WI38 (cell line): ENCODE results near the gene NOL9.

Experiments
- H3K4me3 ChIP-seq: 2 replicates; pipeline ENCODE4 v1.5.1; 2011; ENCODE audit warnings: low read depth, mild to moderate bottlenecking, control low read depth, low read length
- TF ChIP-seq, protein P1 (sequence below): IDR thresholded peaks from 2 replicates; pipeline ENCODE4 v1.5.1; 2012; ENCODE audit warnings: low read depth, mild to moderate bottlenecking, control low read depth, low read length

NOL9 gene

DNA sequence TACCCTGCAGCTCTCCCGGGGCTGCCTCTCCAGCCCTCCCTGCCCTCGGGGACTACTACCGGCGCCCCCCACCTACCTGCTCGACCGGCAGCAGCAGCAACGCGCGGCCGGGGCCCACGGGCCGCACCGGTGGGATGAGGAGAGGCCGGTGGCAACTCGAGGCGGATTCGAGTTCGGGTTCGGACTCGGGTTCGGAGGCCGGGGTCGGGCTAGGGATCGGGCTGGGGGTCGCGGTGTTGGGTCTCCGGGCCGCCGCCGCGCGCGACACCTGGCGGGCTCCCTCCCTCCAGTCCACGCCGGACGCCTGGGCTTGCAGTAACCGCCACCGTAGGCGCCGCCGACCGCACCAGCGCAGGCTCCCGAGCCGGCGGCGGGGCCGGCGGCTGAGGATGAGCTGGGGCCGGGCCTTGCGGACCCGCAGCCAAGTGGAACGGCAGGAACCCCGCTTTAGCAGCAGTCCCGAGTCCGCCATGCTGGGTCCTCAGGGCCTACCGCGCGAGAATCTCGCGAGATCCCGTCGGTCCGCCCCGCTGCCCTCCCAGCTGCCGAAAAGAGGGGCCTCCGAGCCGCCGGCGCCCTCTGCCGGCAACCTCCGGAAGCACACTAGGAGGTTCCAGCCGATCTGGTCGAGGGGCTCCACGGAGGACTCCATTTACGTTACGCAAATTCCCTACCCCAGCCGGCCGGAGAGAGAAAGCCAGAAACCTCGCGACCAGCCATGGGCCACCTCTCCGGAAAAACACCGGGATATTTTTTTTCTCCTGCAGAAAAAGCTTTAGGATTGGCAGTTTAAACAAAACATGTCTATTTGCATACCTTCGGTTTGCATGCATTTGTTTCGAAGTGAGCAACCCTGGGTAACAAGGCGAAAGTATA lies at the start of gene NOL9:
Gene NOL9 (minus strand): TSS at position 483 of the 876 bp plus-strand sequence. CDS start 11 bp downstream, at position 472.
- peak within 1 kb of the TSS; percentile 97 for H3K4me3 ChIP-seq
- TF ChIP-seq, protein P1, sequence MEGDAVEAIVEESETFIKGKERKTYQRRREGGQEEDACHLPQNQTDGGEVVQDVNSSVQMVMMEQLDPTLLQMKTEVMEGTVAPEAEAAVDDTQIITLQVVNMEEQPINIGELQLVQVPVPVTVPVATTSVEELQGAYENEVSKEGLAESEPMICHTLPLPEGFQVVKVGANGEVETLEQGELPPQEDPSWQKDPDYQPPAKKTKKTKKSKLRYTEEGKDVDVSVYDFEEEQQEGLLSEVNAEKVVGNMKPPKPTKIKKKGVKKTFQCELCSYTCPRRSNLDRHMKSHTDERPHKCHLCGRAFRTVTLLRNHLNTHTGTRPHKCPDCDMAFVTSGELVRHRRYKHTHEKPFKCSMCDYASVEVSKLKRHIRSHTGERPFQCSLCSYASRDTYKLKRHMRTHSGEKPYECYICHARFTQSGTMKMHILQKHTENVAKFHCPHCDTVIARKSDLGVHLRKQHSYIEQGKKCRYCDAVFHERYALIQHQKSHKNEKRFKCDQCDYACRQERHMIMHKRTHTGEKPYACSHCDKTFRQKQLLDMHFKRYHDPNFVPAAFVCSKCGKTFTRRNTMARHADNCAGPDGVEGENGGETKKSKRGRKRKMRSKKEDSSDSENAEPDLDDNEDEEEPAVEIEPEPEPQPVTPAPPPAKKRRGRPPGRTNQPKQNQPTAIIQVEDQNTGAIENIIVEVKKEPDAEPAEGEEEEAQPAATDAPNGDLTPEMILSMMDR, result peak; percentile 89

DNA sequence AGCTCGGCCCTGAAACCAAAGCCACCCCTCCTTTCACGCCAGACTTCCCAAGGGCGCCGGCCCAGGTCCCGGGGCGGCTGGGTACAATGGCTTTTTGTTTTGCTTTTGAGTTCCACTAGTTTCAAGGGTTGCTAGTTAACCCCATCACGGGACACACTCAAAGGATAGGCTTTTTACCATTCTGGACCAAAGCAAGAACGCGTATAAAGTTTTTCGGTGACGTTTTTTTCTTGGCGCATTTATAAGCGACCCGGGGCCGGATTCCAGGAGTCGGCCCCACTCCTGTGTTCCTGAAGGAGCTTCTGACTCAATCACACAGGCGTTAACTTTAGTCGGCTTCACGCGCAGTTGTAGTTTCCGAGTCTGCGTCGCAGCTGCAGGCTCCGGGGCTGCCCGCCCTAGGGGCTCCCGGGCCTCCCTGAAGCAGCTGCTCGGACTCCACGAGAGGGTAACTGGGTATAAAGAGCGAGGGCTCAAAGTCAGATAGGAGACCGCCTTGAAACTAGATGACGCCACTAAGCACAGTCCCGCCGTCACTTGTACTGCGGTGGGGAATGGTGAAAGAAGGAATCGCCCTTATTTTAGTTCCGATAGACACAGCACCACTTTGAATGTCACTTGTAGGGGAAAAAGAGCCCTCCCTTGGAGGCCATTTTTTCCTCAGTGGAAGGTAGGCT lies 49.1 kb upstream of the NOL9 start:
- H3K4me3 ChIP-seq, result peak overlapping the region; percentile 57
- TF ChIP-seq, protein P1, result no peak

DNA sequence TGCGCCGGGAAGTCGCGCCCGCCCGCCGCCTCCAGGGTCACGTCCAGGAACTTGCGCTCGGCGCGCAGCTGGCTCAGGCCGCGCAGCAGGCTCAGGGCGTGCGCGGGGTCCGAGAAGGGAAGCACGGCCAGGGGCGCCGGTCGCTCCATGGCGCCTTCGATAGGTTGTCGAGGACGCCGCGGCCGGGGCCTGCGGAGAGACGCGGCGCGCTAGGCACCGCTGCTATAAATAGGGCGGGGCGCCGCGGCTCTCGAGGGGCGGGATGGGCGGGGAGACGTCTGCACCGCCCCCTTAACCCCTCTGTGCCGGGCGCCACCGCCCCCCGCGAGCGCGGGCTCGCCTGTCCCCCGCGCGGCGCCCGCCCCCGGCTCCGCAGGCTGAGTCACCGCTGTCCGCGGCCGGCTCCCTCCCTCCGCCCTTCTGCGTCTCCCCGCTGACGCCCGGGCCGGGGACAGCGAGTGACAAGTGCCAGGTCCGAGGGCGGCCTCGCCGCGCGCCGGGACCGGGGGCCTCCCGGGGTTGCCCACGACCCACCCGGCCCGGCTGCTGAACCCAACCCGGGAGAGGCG lies 48.4 kb upstream of the NOL9 start, which contains the start of gene KLHL21:
Gene KLHL21 (minus strand): TSS at position 201 of the 569 bp plus-strand sequence. CDS start 52 bp downstream, at position 149.
- TF ChIP-seq, protein P1, result no peak
- H3K4me3 ChIP-seq, result peak within 1 kb of the TSS; percentile 91

DNA sequence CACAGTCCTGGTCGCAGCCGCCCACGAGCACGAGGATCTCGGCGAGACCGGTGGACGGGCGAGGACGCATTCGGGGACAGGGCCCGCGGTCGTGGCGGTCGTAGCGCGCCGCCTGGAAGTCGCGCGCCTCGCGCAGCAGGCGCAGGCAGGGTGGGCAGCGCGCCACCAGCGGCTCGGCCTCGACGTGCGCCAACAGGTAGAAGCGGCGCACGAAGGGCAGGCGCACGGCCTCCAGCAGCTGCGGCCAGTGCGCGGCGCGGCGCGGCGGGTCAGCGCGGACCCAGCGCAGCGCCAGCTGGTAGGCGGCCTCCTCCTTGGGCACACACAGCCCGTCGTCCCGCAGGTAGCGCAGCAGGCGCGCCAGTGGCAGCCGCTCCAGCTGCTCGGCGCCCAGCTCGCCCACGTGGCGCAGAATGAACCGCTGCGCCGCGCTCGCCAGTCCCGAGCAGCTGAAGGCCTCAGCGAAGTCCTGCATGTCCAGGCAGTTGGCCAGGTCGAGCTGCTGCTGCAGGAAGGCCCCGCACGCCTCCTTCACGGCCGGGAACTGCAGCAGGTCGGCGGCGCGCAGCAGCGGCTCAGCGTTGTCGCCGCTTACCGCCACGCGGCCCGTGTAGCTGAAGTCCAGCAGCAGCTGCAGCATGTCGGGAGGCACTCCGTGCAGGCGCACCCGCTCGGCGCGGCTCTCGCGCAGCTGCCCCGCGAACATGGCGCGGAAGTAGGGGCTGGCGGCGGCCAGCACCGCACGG lies 47.8 kb upstream of the NOL9 start:
- TF ChIP-seq, protein P1, result no peak
- H3K4me3 ChIP-seq, result peak overlapping the region; percentile 91

DNA sequence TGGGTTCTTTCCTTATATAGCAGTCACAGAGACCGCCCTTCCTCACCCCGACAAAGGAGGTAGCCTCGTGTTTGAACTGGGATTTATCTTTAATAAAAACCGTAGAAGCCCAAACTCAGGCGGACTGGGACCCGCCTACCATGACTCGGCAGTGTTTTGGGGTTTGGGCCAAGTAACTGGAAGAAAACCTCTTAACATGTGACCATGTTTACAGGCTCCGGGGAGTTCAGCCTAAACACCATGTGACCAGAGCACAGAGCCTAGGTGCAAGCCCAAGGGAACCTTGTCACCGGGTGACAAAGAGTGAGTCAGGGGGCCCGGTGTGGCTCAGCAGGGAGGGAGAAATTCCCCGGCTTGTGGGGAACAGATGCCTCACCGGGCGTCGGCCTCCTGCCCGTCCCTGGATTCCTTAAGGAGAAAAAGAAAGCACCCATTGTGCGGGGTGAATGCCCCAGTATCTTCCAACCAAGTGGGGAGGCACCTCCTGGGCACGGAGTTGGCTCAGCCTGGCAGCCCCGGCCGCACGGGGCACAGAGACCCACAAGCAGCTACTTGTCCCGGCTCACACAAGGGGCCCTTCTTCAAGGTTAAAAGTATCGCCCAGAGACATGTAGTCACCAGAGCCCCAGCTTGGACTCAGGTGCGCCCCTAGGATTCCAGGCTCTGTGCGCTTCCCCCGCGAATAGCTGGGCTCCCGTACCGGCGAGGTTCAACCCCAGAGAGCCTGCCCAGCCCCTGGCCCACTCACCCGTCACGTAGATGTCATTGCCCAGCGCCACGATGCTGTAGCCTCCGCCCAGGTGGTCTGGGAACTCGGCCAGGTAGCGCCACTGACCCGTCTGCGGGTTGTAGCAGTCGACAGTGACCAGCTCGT lies 47.0 kb upstream of the NOL9 start:
- TF ChIP-seq, protein P1, result no peak; the same call in 1 of the 2 replicates

DNA sequence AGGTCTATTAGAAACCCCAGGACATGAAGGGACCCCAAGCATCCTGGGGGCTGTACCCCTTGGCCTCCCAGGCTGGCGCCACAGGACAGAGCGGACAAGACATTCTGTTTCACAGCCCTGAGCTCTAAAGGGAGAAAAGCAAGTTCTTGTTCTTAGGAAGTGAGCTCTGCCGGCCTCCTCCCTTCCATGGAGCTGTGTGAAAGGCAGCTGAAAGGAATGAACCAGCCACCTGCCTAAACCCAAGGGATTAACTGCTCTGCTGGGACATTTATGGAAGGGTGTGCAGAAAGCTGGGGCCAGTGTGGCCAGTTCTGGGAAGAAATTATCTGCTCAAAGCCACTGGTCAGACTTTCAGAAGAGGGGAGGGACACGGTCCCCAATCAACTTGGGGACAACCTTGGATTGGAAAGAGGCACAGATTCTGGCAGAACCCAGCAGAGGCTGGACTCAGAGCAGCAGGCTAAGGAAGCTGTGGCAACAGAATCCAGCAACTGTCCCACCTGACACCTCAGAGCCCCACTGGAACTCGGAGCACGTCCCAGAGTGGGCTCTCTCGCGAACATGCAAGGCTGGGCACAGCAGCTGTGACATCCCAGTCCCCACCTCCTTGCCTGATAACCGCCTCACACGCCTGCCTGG lies 46.2 kb upstream of the NOL9 start:
- TF ChIP-seq, protein P1, result no peak

More for the DNA sequence above, 47.0 kb upstream of the NOL9 start:
- H3K4me3 ChIP-seq, result peak overlapping the region; percentile 91

DNA sequence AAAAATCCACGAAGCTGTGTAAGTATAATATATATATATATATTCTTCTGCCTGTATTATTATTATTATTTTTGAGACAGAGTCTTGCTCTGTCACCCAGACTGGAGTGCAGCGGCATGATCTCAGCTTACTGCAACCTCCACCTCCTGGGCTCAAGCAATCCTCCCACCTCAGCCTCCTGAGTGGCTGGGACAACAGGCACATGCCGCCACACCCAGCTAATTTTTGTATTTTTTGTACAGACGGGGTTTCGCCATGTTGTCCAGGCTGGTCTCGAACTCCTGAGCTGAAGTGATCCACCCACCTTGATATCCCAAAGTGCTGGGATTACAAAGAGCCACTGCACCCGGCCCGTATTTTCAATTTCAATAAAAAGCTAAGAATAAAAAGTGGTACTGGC lies 45.7 kb upstream of the NOL9 start:
- peak overlapping the region; percentile 91 for H3K4me3 ChIP-seq

More for the DNA sequence above, 46.2 kb upstream of the NOL9 start:
- H3K4me3 ChIP-seq, result peak overlapping the region; percentile 91
